T-helper 1 cell treated with Interleukin-12 subunit alpha and Interleukin-12 subunit beta and Interleukin-4 antibody, amounts not matched to agents 30 μg/mL and 1 μg/mL, for 36 hours (primary cell): ENCODE results near the gene ANKRD12.

ENCODE experiments used
- H3K27ac Mint-ChIP-seq: one replicate; pipeline ENCODE4 v1.8.0; 2021; ENCODE audit warnings: mild to moderate bottlenecking, mixed read lengths
- H3K27me3 Mint-ChIP-seq: one replicate; pipeline ENCODE4 v1.8.0; 2021; ENCODE audit warnings: low read depth, mixed read lengths
- H3K36me3 Mint-ChIP-seq: one replicate; pipeline ENCODE4 v1.8.0; 2021; ENCODE audit warnings: low read depth, mixed read lengths
- H3K4me1 Mint-ChIP-seq: one replicate; pipeline ENCODE4 v1.8.0; 2021; ENCODE audit warnings: low read depth, mixed read lengths
- H3K4me3 Mint-ChIP-seq: one replicate; pipeline ENCODE4 v1.8.0; 2021; ENCODE audit warnings: mild to moderate bottlenecking, moderate library complexity, mixed read lengths
- H3K9me3 Mint-ChIP-seq: one replicate; pipeline ENCODE4 v1.8.0; 2021; ENCODE audit warnings: mixed read lengths

ANKRD12 gene

GRCh38 chr18:9321736-9322135 is 185.2 kb downstream of the ANKRD12 start:
- H3K4me1 Mint-ChIP-seq, result no peaks in the 10 kb centered on the region
- no peak overlapping the region for H3K4me3 Mint-ChIP-seq
- peaks cover 16% of the 10 kb centered on the region for H3K27me3 Mint-ChIP-seq
- H3K27ac Mint-ChIP-seq, result no peak overlapping the region
- H3K36me3 Mint-ChIP-seq, result no peaks in the 10 kb centered on the region
- H3K9me3 Mint-ChIP-seq, result no peaks in the 10 kb centered on the region

DNA sequence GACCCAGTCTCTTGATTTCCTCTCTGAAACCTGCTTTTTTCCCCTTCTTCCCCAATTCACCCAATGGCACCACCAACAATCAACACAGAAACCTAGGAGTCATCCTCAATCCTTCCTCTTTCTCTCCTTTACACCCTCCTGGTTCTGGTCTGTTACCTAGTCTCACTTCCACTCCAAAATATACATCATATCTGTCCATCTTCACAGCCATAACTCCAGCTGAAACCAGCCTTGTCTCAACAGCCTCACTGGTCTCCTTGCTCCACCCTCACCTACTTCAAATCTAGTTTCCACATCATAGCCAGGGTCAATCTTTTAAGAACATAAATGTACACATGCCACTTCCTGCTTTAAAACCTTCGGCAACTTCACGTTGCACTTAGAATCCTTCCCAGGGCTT is 186.2 kb downstream of the ANKRD12 start:
- no peak overlapping the region for H3K27ac Mint-ChIP-seq
- H3K4me1 Mint-ChIP-seq, result no peaks in the 10 kb centered on the region
- H3K36me3 Mint-ChIP-seq, result no peaks in the 10 kb centered on the region
- peaks cover 16% of the 10 kb centered on the region for H3K27me3 Mint-ChIP-seq
- no peak overlapping the region for H3K4me3 Mint-ChIP-seq
- H3K9me3 Mint-ChIP-seq, result no peaks in the 10 kb centered on the region

DNA sequence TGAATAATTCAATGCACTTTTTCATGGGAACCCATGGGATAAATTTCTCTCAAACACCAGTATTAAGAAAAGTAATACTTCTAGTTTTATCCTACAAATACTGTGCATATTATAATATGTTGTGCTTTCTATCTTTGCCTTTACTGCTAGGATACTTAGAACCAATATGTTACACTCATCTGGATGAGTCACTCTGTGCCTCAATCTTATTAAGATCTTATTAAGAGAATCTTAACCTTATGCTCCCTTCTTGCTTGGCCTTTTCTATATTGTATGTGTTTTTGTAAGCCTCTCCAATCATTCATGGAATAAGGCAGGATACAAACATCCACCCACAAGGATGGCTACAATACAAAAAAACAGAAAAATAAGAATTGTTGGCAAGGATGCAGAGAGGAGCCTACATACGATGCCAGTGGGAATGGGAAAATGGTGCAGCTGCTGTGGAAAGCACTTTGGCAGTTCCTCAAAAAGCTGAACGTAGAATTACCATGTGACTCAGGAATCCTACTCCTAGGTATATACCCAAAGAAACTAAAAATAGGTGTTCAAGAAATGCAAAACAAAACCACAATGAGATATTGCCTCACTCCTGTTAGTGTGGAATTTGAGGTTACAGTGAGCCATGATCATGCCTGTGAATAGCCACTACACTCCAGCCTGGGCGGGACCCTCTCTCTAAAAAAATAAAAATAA is 187.3 kb downstream of the ANKRD12 start:
- Mint-ChIP-seq H3K36me3 (peaks cover 2% of the 10 kb centered on the region), H3K4me3 (no peak overlapping the region), H3K27ac (no peak overlapping the region)

DNA sequence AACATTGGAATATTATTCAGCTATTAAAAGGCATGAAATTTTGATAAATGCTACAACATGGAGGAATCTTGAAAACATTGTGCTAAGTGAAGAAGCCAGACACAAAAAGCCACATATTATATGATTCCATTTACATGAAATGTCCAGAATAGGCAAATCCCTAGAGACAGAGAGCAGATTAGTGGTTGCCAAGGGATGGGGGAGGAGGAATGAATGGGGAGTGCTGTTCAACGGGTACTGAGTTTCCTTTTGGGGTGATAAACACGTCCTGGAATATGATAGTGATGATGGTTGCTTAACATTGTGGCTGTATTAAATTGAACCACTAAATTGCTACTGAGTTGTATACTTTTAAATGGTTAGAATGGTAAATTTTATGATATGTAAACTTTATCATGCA is 189.1 kb downstream of the ANKRD12 start:
- no peaks in the 10 kb centered on the region for H3K4me1 Mint-ChIP-seq
- no peak overlapping the region for H3K4me3 Mint-ChIP-seq
- H3K36me3 Mint-ChIP-seq, result peaks cover 2% of the 10 kb centered on the region
- H3K9me3 Mint-ChIP-seq, result no peaks in the 10 kb centered on the region
- H3K27me3 Mint-ChIP-seq, result peaks cover 31% of the 10 kb centered on the region
- no peak overlapping the region for H3K27ac Mint-ChIP-seq

More for the DNA sequence above, 187.3 kb downstream of the ANKRD12 start:
- Mint-ChIP-seq H3K27me3 (peaks cover 22% of the 10 kb centered on the region), H3K4me1 (no peaks in the 10 kb centered on the region), H3K9me3 (no peaks in the 10 kb centered on the region)

DNA sequence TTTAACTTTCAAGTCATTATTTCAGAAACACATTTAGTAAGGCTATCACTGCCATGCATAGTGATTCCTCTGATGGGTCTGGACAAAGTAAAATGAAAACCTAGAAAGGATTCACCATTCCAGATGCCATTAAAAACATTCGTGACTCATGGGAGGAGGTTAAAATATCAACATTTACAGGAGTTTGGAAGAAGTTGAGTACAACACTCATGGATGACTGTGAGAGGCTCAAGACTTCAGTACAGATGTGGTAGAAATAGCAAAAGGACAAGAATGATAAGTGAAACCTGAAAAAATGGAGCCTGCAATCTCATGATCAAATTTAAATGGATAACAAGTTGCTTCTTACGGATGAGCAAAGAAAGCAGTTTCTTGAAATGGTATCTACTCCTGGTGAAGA is 192.2 kb downstream of the ANKRD12 start:
- Mint-ChIP-seq H3K4me3 (no peak overlapping the region), H3K27ac (no peak overlapping the region), H3K4me1 (peaks cover under 1% of the 10 kb centered on the region), H3K36me3 (peaks cover 2% of the 10 kb centered on the region), H3K27me3 (peaks cover 51% of the 10 kb centered on the region), H3K9me3 (no peaks in the 10 kb centered on the region)

DNA sequence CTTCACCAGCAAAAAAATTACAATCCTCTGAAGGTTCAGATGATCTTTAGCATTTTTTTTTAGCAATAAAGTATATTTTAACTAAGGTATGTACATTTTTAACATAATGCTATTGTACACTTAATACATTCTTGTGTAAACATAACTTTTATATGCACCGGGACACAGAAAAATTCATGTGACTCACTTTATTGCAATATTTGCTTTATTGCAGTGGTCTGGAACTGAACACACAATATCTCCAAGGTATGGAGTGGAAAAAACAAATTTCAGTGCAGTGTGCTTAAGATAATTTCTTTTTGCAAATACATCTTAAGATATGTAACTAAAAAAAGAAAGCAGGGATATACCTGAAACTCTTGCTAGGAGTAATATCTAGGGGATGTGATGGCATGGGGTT is 192.9 kb downstream of the ANKRD12 start:
- Mint-ChIP-seq H3K27ac (no peak overlapping the region), H3K27me3 (peaks cover 52% of the 10 kb centered on the region)

DNA sequence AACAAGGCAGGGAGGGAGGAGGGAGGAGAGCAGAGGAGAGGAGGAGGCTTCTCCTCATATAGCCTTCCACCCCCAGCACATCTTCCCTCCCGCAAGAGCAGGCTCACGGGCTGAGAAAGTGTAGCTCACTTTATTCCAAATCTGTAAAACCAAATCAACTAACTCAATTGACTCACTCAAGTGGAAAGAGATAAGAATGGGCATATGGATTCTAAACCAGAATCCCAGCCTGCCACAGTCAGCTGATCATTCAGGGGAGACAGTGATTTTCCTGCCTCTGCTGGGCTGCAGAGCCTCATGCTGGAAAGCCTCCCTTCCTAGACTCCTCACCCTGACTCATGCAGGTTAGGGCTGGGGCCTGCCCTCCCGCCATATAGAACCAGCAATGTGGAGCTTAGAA is 193.8 kb downstream of the ANKRD12 start:
- Mint-ChIP-seq H3K4me1 (peaks cover 6% of the 10 kb centered on the region), H3K27me3 (peaks cover 52% of the 10 kb centered on the region), H3K9me3 (no peaks in the 10 kb centered on the region), H3K4me3 (no peak overlapping the region), H3K36me3 (peaks cover 2% of the 10 kb centered on the region), H3K27ac (no peak overlapping the region)

More for the DNA sequence above, 192.9 kb downstream of the ANKRD12 start:
- peaks cover 3% of the 10 kb centered on the region for H3K4me1 Mint-ChIP-seq
- no peak overlapping the region for H3K4me3 Mint-ChIP-seq
- H3K9me3 Mint-ChIP-seq, result no peaks in the 10 kb centered on the region
- peaks cover 2% of the 10 kb centered on the region for H3K36me3 Mint-ChIP-seq

- peak overlapping the region; percentile 94 for H3K4me3 Mint-ChIP-seq
- H3K9me3 Mint-ChIP-seq, result no peaks in the 10 kb centered on the region
- peaks cover 2% of the 10 kb centered on the region for H3K36me3 Mint-ChIP-seq
- H3K4me1 Mint-ChIP-seq, result peaks cover 19% of the 10 kb centered on the region
- H3K27ac Mint-ChIP-seq, result peak overlapping the region; percentile 86
- peaks cover 40% of the 10 kb centered on the region for H3K27me3 Mint-ChIP-seq
These were observed 197.1 kb downstream of the ANKRD12 start for GRCh38 chr18:9333441-9334328.

- Mint-ChIP-seq H3K36me3 (peaks cover 1% of the 10 kb centered on the region), H3K27ac (peak within 1 kb of the TSS; percentile 86), H3K27me3 (peaks cover 33% of the 10 kb centered on the region), H3K4me1 (peaks cover 19% of the 10 kb centered on the region), H3K9me3 (no peaks in the 10 kb centered on the region), H3K4me3 (peak within 1 kb of the TSS; percentile 94)
These were observed 197.9 kb downstream of the ANKRD12 start, which contains the start of gene TWSG1 for GRCh38 chr18:9334329-9334972. Gene TWSG1 (plus strand): TSS chr18:9334773. CDS start chr18:9337230, 2,457 bp downstream.

- Mint-ChIP-seq H3K4me1 (peaks cover 19% of the 10 kb centered on the region), H3K27me3 (peaks cover 31% of the 10 kb centered on the region), H3K4me3 (peak overlapping the region; percentile 94), H3K36me3 (peaks cover 1% of the 10 kb centered on the region), H3K9me3 (no peaks in the 10 kb centered on the region), H3K27ac (no peak overlapping the region)
These were observed 198.6 kb downstream of the ANKRD12 start for GRCh38 chr18:9334973-9335696.
